DOHH2 (cell line): ENCODE data around the gene ICOS.

Experiments
- H3F3A ChIP-seq: fragments of 200-600 bp; sonication (generic), shearing (Covaris generic); 2 replicates; pipeline ENCODE4 v1.6.0; 2016; ENCODE audit warnings: antibody characterized with exemption, mild to moderate bottlenecking; ENCODE audit not compliant: control insufficient read depth, insufficient read depth
- H3K27ac ChIP-seq: fragments of 200-600 bp; sonication (generic); 2 replicates; pipeline ENCODE4 v1.5.1; 2014; ENCODE audit warnings: low read depth, mild to moderate bottlenecking, low read length, moderate library complexity
- H3K27me3 ChIP-seq: fragments of 200-600 bp; sonication (generic); 2 replicates; pipeline ENCODE4 v1.6.1; 2014; ENCODE audit warnings: mild to moderate bottlenecking, low read length, mixed read lengths; ENCODE audit not compliant: control insufficient read depth
- H3K36me3 ChIP-seq: fragments of 200-600 bp; sonication (generic); 2 replicates; pipeline ENCODE4 v1.6.1; 2014; ENCODE audit warnings: mild to moderate bottlenecking, low read length, moderate library complexity, mixed read lengths; ENCODE audit not compliant: control insufficient read depth
- H3K4me1 ChIP-seq: fragments of 200-600 bp; sonication (generic); 2 replicates; pipeline ENCODE4 v1.6.1; 2014; ENCODE audit warnings: mild to moderate bottlenecking, low read length, mixed read lengths; ENCODE audit not compliant: control insufficient read depth
- H3K4me2 ChIP-seq: fragments of 200-600 bp; sonication (generic); 2 replicates; pipeline ENCODE4 v1.6.0; 2014; ENCODE audit warnings: mild to moderate bottlenecking, low read length, moderate library complexity
- H3K4me3 ChIP-seq: fragments of 200-600 bp; sonication (generic); 2 replicates; pipeline ENCODE4 v1.5.1; 2014; ENCODE audit warnings: mild to moderate bottlenecking, low read length, mixed read lengths
- H3K79me2 ChIP-seq: fragments of 200-600 bp; sonication (generic); 2 replicates; pipeline ENCODE4 v1.6.1; 2014; ENCODE audit warnings: mild to moderate bottlenecking, low read length, mixed read lengths; ENCODE audit not compliant: control insufficient read depth
- H3K9me2 ChIP-seq: fragments of 200-600 bp; sonication (generic); replicated peaks from 2 replicates; pipeline ENCODE4 v1.6.1; 2014; ENCODE audit warnings: mild to moderate bottlenecking, low read length, mixed read lengths; ENCODE audit not compliant: control insufficient read depth
- H3K9me3 ChIP-seq: fragments of 200-600 bp; sonication (generic); 2 replicates; pipeline ENCODE4 v1.6.1; 2014; ENCODE audit warnings: antibody characterized with exemption, low read length, mixed read lengths; ENCODE audit not compliant: control insufficient read depth, insufficient read depth
- H4K20me1 ChIP-seq: fragments of 200-600 bp; sonication (generic); 2 replicates; pipeline ENCODE4 v1.6.0; 2014; ENCODE audit warnings: low read depth, mild to moderate bottlenecking, antibody characterized with exemption, low read length, moderate library complexity; ENCODE audit not compliant: control insufficient read depth, insufficient read depth
- CTCF ChIP-seq: fragments of 200-600 bp; sonication (generic); IDR thresholded peaks from one replicate; pipeline ENCODE4 v1.5.1; 2014; ENCODE audit warnings: antibody characterized with exemption, mild to moderate bottlenecking, low read depth, low read length; ENCODE audit not compliant: poor library complexity, severe bottlenecking
- EZH2phosphoT487 ChIP-seq: fragments of 200-600 bp; sonication (generic); IDR thresholded peaks from 2 replicates; pipeline ENCODE4 v1.6.1; 2017; ENCODE audit warnings: borderline replicate concordance, mild to moderate bottlenecking, antibody characterized with exemption, low read length, moderate library complexity, mixed read lengths

Gene ICOS

GRCh38 chr2:203889944-203890343 lies 46.6 kb upstream of the ICOS start:
- TF ChIP-seq CTCF (no peak), EZH2phosphoT487 (no peak)
- no peaks in the 10 kb centered on the region for H3K36me3 ChIP-seq
- H3K9me3 ChIP-seq = no peaks in the 10 kb centered on the region; the same call in 1 of the 2 replicates
- no peaks in the 10 kb centered on the region for H3K79me2 ChIP-seq
- no peaks in the 10 kb centered on the region for H3K4me1 ChIP-seq
- H3K4me2 ChIP-seq = no peak overlapping the region
- no peaks in the 10 kb centered on the region for H4K20me1 ChIP-seq
- H3K9me2 ChIP-seq = no peaks in the 10 kb centered on the region
- no peak overlapping the region for H3K4me3 ChIP-seq
- no peaks in the 10 kb centered on the region for H3F3A ChIP-seq
- no peak overlapping the region for H3K27ac ChIP-seq
- H3K27me3 ChIP-seq = peaks cover 11% of the 10 kb centered on the region; the same call in 1 of the 2 replicates

GRCh38 chr2:203890733-203891132 lies 45.8 kb upstream of the ICOS start:
- Histone ChIP-seq H3K4me1 (no peaks in the 10 kb centered on the region), H3K9me2 (no peaks in the 10 kb centered on the region), H3K27ac (no peak overlapping the region)

GRCh38 chr2:203891474-203891873 lies 45.1 kb upstream of the ICOS start:
- Histone ChIP-seq H3K9me3 (no peaks in the 10 kb centered on the region; the same call in 1 of the 2 replicates), H3K9me2 (no peaks in the 10 kb centered on the region), H3K4me2 (no peak overlapping the region), H3K36me3 (no peaks in the 10 kb centered on the region), H3F3A (no peaks in the 10 kb centered on the region), H3K4me1 (no peaks in the 10 kb centered on the region), H3K27me3 (peaks cover 11% of the 10 kb centered on the region; the same call in 1 of the 2 replicates), H4K20me1 (no peaks in the 10 kb centered on the region), H3K79me2 (no peaks in the 10 kb centered on the region), H3K4me3 (no peak overlapping the region), H3K27ac (no peak overlapping the region)
- TF ChIP-seq EZH2phosphoT487 (no peak), CTCF (no peak)

More at GRCh38 chr2:203890733-203891132, 45.8 kb upstream of the ICOS start:
- Histone ChIP-seq H3K9me3 (no peaks in the 10 kb centered on the region; the same call in 1 of the 2 replicates), H3K4me3 (no peak overlapping the region), H3K4me2 (no peak overlapping the region), H4K20me1 (no peaks in the 10 kb centered on the region), H3K79me2 (no peaks in the 10 kb centered on the region), H3K27me3 (peaks cover 11% of the 10 kb centered on the region; the same call in 1 of the 2 replicates), H3K36me3 (no peaks in the 10 kb centered on the region), H3F3A (no peaks in the 10 kb centered on the region)
- no peak for TF ChIP-seq EZH2phosphoT487
- TF ChIP-seq CTCF = no peak
